ENCODE measurements around the gene SNX24. TPM values are rescaled to one million over a fixed set of nuclear protein-coding genes. Genes with fewer than 3 reads are reported as not detected.

The SNX24 gene
- total and polyA plus RNA-seq, 9 of the 15 experiments (the other 6 are each of a cell fraction or from before 2014, with no cell fraction given) = 5.3 to 10.1 (median 7.9) TPM

DNA sequence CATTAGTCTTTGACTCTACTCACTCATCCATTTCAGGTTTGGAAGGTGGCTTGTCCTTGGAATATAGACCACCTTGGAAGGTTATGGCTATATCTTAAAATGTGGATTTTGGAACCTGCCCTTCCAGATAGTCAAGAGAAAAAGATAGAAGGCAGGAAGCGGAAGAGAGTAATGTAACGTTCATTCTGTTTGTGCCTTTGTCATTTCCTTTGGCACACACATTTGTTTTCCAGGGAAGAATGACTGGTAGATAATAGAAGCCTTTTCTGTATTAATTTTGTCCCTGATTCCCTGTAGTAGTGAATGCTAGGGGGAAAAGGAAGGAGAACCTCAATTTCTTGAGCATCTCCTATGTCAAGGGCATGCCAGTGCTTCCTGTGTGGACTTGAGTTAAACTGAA, 136.4 kb downstream of the SNX24 start:
- intact Hi-C loops (cut with micrococcal nuclease) (no loop called here), in situ Hi-C loops (cut with MboI) (no loop called here)
- ChIA-PET POLR2A (no interaction called here), CTCF (ENCODE audit: low intra/inter-chr PET ratio) (no interaction called here)
- no peaks in the 10 kb centered on the region for H3K9me1 ChIP-seq (ENCODE audit: control insufficient read depth, insufficient read depth, low read length)
- H3K79me2 ChIP-seq (ENCODE audit: control insufficient read depth, insufficient read depth, low read length) = no peaks in the 10 kb centered on the region
- H3K9me3 ChIP-seq (replicated peaks; ENCODE audit: control insufficient read depth, insufficient read depth, low read depth, low read length) = no peaks in the 10 kb centered on the region
- no peak overlapping the region for H2AFZ ChIP-seq (ENCODE audit: low read depth, low read length)
- no TSS peak for BruUV-seq (replicated peaks)
- H3K9ac ChIP-seq (ENCODE audit: insufficient read depth in 1 of 2, low read depth in 2 of 2, low read length in 2 of 2) = no peak overlapping the region
- H3K36me3 ChIP-seq (ENCODE audit: control insufficient read depth, insufficient read depth, low read length) = no peaks in the 10 kb centered on the region
- no peak overlapping the region for H3K27ac ChIP-seq (ENCODE audit: extremely low read depth, low read depth, low read length)
- no peak overlapping the region for H3K4me3 ChIP-seq
- H3K4me1 ChIP-seq (replicated peaks in 1 of 2; ENCODE audit: control insufficient read depth in 2 of 2, insufficient read depth in 2 of 2, low read length in 2 of 2) = no peaks in the 10 kb centered on the region
- H4K20me1 ChIP-seq (replicated peaks; ENCODE audit: control insufficient read depth, insufficient read depth, low read length) = no peaks in the 10 kb centered on the region
- FAIRE-seq = peak; percentile 40
- no peak for ATAC-seq
- H3K27me3 ChIP-seq (ENCODE audit: control insufficient read depth in 2 of 2, insufficient read depth in 2 of 2, low read length in 2 of 2) = peaks cover 6 to 14% of the 10 kb centered on the region in 2 experiments; a peak in 4 of 5 replicates
- no peak overlapping the region for H3K4me2 ChIP-seq (ENCODE audit: insufficient read depth, low read length)
- 6% methylated on average over 2 of the region's 2 CpGs for WGBS (ENCODE audit: insufficient coverage, low coverage, missing lambda C conversion rate)
- TF ChIP-seq ZNF24 (IDR thresholded peaks at IDR 0.05) (no peak), MCM7 (IDR thresholded peaks at IDR 0.05) (no peak)
- DNase-seq (ENCODE audit: extremely low read depth in 1 of 4, low spot score in 3 of 4) = no peak

DNA sequence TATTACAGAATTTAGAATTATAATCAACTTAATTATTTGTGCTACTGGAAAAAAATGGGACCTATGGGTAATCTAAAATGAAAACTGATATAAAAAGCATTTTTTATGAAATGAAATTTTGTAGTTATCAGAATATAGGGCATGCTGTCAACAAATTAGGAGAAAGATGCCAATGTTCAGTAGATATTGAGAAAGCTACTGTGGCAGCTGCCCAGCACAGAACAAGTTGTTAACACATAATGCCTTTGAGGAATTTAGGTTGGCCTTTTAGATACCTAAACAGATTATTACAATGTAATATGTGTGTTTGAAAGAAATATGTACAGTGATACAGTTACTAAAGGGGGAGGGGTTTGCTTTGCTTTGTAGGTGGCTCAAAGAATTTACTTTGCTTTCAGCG, 137.0 kb downstream of the SNX24 start:
- Histone ChIP-seq H3K27me3 (ENCODE audit: control insufficient read depth in 2 of 2, insufficient read depth in 2 of 2, low read length in 2 of 2) (peaks cover 6 to 14% of the 10 kb centered on the region in 2 experiments; a peak in 4 of 5 replicates), H3K79me2 (ENCODE audit: control insufficient read depth, insufficient read depth, low read length) (no peaks in the 10 kb centered on the region), H3K4me3 (no peak overlapping the region), H3K4me1 (replicated peaks in 1 of 2; ENCODE audit: control insufficient read depth in 2 of 2, insufficient read depth in 2 of 2, low read length in 2 of 2) (no peaks in the 10 kb centered on the region), H4K20me1 (replicated peaks; ENCODE audit: control insufficient read depth, insufficient read depth, low read length) (no peaks in the 10 kb centered on the region), H3K27ac (ENCODE audit: extremely low read depth, low read depth, low read length) (no peak overlapping the region), H3K9me1 (ENCODE audit: control insufficient read depth, insufficient read depth, low read length) (no peaks in the 10 kb centered on the region), H3K36me3 (ENCODE audit: control insufficient read depth, insufficient read depth, low read length) (no peaks in the 10 kb centered on the region), H3K4me2 (ENCODE audit: insufficient read depth, low read length) (no peak overlapping the region), H3K9ac (ENCODE audit: insufficient read depth in 1 of 2, low read depth in 2 of 2, low read length in 2 of 2) (no peak overlapping the region), H2AFZ (ENCODE audit: low read depth, low read length) (no peak overlapping the region), H3K9me3 (replicated peaks; ENCODE audit: control insufficient read depth, insufficient read depth, low read depth, low read length) (no peaks in the 10 kb centered on the region)
- whole genome bisulfite sequencing (ENCODE audit: insufficient coverage, low coverage, missing lambda C conversion rate) = 0% methylated on average over 1 of the region's 1 CpG
- POLR2A ChIA-PET = no interaction called here
- CTCF ChIA-PET (ENCODE audit: low intra/inter-chr PET ratio) = no interaction called here
- intact Hi-C loops (cut with micrococcal nuclease) (no loop called here), in situ Hi-C loops (cut with MboI) (no loop called here)
- BruUV-seq (replicated peaks) = no TSS peak
- no peak for ATAC-seq
- no peak for FAIRE-seq
- DNase-seq (ENCODE audit: extremely low read depth in 1 of 4, low spot score in 3 of 4) = no peak
- TF ChIP-seq ZNF695 (CRISPR knock-in tag; IDR thresholded peaks at IDR 0.05) (no peak), RFX5 (IDR thresholded peaks at IDR 0.05; ENCODE audit: low read depth, low read length) (no peak), ZBTB17 (CRISPR knock-in tag; IDR thresholded peaks at IDR 0.05) (no peak), THRAP3 (IDR thresholded peaks at IDR 0.05; ENCODE audit: borderline replicate concordance) (no peak), EP300 (IDR thresholded peaks at IDR 0.05; ENCODE audit: low read length) (no peak)
- TF ChIP-seq, protein P1, sequence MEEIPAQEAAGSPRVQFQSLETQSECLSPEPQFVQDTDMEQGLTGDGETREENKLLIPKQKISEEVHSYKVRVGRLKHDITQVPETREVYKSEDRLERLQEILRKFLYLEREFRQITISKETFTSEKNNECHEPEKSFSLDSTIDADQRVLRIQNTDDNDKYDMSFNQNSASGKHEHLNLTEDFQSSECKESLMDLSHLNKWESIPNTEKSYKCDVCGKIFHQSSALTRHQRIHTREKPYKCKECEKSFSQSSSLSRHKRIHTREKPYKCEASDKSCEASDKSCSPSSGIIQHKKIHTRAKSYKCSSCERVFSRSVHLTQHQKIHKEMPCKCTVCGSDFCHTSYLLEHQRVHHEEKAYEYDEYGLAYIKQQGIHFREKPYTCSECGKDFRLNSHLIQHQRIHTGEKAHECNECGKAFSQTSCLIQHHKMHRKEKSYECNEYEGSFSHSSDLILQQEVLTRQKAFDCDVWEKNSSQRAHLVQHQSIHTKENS (CRISPR knock-in tag; IDR thresholded peaks at IDR 0.05) = no peak
- TF ChIP-seq, protein P2, sequence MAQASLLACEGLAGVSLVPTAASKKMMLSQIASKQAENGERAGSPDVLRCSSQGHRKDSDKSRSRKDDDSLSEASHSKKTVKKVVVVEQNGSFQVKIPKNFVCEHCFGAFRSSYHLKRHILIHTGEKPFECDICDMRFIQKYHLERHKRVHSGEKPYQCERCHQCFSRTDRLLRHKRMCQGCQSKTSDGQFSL (CRISPR knock-in tag; IDR thresholded peaks at IDR 0.05) = no peak
- TF ChIP-seq, protein P2 (tag; IDR thresholded peaks at IDR 0.05) = no peak
